ENCODE results near the gene EGF. TPM values are rescaled to one million over a fixed set of nuclear protein-coding genes. Genes with fewer than 3 reads are reported as not detected.

The EGF gene
- total RNA-seq, 2 experiments from 2014 or later = not detected

DNA sequence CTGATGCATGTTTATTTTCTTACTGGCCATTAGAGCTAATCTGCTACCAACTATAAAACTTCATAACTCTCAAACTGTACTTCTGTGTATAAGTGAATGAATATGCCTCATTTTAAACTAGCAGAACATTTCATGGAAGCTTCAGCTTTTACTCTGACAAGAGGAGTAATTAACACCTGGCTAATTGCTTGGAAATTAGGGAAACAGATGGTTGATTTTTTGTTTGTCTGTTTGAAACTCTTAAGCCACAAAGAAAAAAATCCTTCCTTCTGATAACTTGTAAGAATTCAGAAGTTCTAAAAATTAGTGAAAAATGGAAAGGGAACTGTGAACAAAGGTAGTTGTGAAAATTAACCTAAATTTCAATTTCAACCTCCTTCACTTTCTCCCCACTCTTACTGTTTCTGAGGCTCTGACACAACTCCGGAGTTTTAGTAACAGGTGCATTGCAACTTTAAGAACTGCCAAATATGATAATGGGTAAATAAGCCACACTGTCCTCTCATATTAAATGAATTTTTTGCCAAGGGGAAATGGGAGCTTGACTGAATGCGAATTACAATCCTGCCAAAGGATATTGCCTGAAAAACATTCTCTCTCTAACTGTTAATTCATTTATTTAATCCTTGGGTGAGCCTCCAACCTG is 1.0 kb downstream of the EGF start:
- CTCF ChIA-PET (ENCODE audit: unreplicated experiment) = no interaction called here
- Histone ChIP-seq H3K9me3 (ENCODE audit: low read length) (no peaks in the 10 kb centered on the region), H3K4me2 (ENCODE audit: low read length) (no peak overlapping the region)

DNA sequence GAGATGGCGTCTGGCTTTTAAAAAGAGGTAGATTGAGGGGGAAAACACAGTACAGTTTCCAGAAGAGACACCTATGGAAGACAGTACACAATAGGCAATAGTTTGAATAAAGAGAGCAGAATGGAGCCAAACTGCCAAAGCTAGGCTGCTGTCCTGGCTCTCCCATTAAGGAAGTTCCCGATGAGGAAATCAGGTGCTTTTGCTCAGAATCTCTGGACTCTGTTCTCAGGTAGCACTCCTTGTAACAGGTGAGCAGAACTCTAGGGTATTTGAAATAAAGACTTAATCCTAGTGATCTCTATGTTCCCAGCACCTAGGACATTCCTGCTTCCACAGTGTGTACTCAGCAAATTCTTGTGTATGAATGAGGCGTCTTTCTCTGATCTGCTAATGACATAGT is 1.6 kb downstream of the EGF start:
- Histone ChIP-seq H3K27ac (ENCODE audit: low read depth, low read length, poor library complexity, severe bottlenecking) (no peak overlapping the region), H3K79me2 (ENCODE audit: insufficient read depth, low read depth, low read length) (no peaks in the 10 kb centered on the region), H3K4me3 (ENCODE audit: low read depth, low read length, poor library complexity, severe bottlenecking) (no peak overlapping the region), H3K9me3 (ENCODE audit: low read length) (no peaks in the 10 kb centered on the region), H2AFZ (ENCODE audit: low read length) (no peak overlapping the region), H3K4me1 (ENCODE audit: insufficient read depth, low read length, poor library complexity, severe bottlenecking) (no peaks in the 10 kb centered on the region), H3K9me2 (ENCODE audit: insufficient read depth, low read length) (no peaks in the 10 kb centered on the region), H3K4me2 (ENCODE audit: low read length) (no peak overlapping the region), H4K20me1 (ENCODE audit: insufficient read depth, low read length) (no peaks in the 10 kb centered on the region), H3K36me3 (ENCODE audit: insufficient read depth, low read length) (no peaks in the 10 kb centered on the region)
- ChIA-PET CTCF (ENCODE audit: unreplicated experiment) (no interaction called here), POLR2A (no interaction called here)
- no peak for TF ChIP-seq EZH2phosphoT487 (IDR thresholded peaks at IDR 0.05; ENCODE audit: borderline replicate concordance, low read depth, low read length)
- TF ChIP-seq, protein P1, sequence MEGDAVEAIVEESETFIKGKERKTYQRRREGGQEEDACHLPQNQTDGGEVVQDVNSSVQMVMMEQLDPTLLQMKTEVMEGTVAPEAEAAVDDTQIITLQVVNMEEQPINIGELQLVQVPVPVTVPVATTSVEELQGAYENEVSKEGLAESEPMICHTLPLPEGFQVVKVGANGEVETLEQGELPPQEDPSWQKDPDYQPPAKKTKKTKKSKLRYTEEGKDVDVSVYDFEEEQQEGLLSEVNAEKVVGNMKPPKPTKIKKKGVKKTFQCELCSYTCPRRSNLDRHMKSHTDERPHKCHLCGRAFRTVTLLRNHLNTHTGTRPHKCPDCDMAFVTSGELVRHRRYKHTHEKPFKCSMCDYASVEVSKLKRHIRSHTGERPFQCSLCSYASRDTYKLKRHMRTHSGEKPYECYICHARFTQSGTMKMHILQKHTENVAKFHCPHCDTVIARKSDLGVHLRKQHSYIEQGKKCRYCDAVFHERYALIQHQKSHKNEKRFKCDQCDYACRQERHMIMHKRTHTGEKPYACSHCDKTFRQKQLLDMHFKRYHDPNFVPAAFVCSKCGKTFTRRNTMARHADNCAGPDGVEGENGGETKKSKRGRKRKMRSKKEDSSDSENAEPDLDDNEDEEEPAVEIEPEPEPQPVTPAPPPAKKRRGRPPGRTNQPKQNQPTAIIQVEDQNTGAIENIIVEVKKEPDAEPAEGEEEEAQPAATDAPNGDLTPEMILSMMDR (conservative IDR thresholded peaks at IDR 0.05; ENCODE audit: low read length) = no peak
- no TSS peak for BruUV-seq (replicated peaks)
- DNase-seq (ENCODE audit: low spot score) = no peak
- intact Hi-C loops (cut with micrococcal nuclease; ENCODE audit: unreplicated experiment) = no loop called here

More for the DNA sequence above, 1.0 kb downstream of the EGF start:
- Histone ChIP-seq H2AFZ (ENCODE audit: low read length) (no peak overlapping the region), H3K4me1 (ENCODE audit: insufficient read depth, low read length, poor library complexity, severe bottlenecking) (no peaks in the 10 kb centered on the region), H3K9me2 (ENCODE audit: insufficient read depth, low read length) (no peaks in the 10 kb centered on the region), H4K20me1 (ENCODE audit: insufficient read depth, low read length) (no peaks in the 10 kb centered on the region), H3K27ac (ENCODE audit: low read depth, low read length, poor library complexity, severe bottlenecking) (no peak overlapping the region), H3K36me3 (ENCODE audit: insufficient read depth, low read length) (no peaks in the 10 kb centered on the region), H3K4me3 (ENCODE audit: low read depth, low read length, poor library complexity, severe bottlenecking) (no peak overlapping the region), H3K79me2 (ENCODE audit: insufficient read depth, low read depth, low read length) (no peaks in the 10 kb centered on the region)
- POLR2A ChIA-PET = no interaction called here
- no TSS peak for BruUV-seq (replicated peaks)
- DNase-seq (ENCODE audit: low spot score) = no peak
- intact Hi-C loops (cut with micrococcal nuclease; ENCODE audit: unreplicated experiment) = no loop called here
- TF ChIP-seq, protein P1 (conservative IDR thresholded peaks at IDR 0.05; ENCODE audit: low read length) = no peak
- TF ChIP-seq EZH2phosphoT487 (IDR thresholded peaks at IDR 0.05; ENCODE audit: borderline replicate concordance, low read depth, low read length) = no peak

DNA sequence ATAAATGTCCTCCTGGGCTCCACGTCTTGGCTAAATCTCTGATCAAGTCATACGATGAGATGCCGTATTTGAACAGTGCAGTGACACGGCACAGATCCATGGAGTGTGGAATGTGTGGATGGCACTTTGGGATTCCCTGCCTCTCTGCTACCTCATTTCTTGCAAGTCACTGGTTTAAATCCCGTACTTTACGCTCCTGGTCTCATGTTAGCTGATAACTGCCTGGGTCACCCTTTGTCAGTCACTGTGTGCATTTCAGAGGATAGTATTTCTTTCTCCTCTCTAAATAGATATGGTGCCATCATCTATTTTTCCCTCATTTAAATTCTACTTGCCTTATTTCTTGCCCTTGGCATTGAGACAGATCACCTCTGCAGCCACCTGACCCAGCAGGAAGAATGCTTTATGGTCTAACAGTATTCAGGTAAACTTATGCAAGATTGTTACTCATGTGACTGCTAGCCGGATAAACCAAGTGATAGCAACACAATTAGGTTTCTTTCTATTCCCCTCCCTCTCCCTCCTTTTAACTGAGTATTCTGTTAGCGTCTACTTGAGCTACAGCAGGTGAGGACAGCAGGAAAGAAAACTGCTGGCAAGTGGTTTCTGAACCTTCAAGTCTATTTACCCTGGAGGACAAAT is 2.8 kb downstream of the EGF start:
- no peak overlapping the region for H3K4me3 ChIP-seq (ENCODE audit: low read depth, low read length, poor library complexity, severe bottlenecking)
- no peaks in the 10 kb centered on the region for H3K9me2 ChIP-seq (ENCODE audit: insufficient read depth, low read length)
- no peaks in the 10 kb centered on the region for H4K20me1 ChIP-seq (ENCODE audit: insufficient read depth, low read length)
- intact Hi-C loops (cut with micrococcal nuclease; ENCODE audit: unreplicated experiment) = no loop called here
- BruUV-seq (replicated peaks) = no TSS peak
- no peak overlapping the region for H3K27ac ChIP-seq (ENCODE audit: low read depth, low read length, poor library complexity, severe bottlenecking)
- H3K79me2 ChIP-seq (ENCODE audit: insufficient read depth, low read depth, low read length) = no peaks in the 10 kb centered on the region
- TF ChIP-seq, protein P1 (conservative IDR thresholded peaks at IDR 0.05; ENCODE audit: low read length) = no peak
- TF ChIP-seq EZH2phosphoT487 (IDR thresholded peaks at IDR 0.05; ENCODE audit: borderline replicate concordance, low read depth, low read length) = no peak
- H3K36me3 ChIP-seq (ENCODE audit: insufficient read depth, low read length) = no peaks in the 10 kb centered on the region
- H3K4me2 ChIP-seq (ENCODE audit: low read length) = no peak overlapping the region
- POLR2A ChIA-PET = no interaction called here
- H2AFZ ChIP-seq (ENCODE audit: low read length) = no peak overlapping the region
- no peaks in the 10 kb centered on the region for H3K9me3 ChIP-seq (ENCODE audit: low read length)
- no peak for DNase-seq (ENCODE audit: low spot score)
- no peaks in the 10 kb centered on the region for H3K4me1 ChIP-seq (ENCODE audit: insufficient read depth, low read length, poor library complexity, severe bottlenecking)
- CTCF ChIA-PET (ENCODE audit: unreplicated experiment) = no interaction called here

Data from OCI-LY7 (cell line).